Activated T-cell treated with anti-CD3 and anti-CD28 coated beads for 4 hours (primary cell): ENCODE measurements around the gene MRPL58.
"Not testable (repeated sequence)": the region's sequence is repeated elsewhere in the genome, so short reads cannot be mapped to it uniquely, and the experiment has no call there.

Source experiments
- DNase-seq: peaks from one replicate; pipeline ENCODE4 v3.0.0-alpha.2; 2020

The MRPL58 gene

GRCh38 chr17:75012346-75013091, at the start of gene MRPL58:
Gene MRPL58 (plus strand): TSS chr17:75012670. CDS start chr17:75012687, 17 bp downstream.
- DNase-seq: peak; percentile 63

- DNase-seq: no peak
Observed at GRCh38 chr17:74963656-74964055, 48.8 kb upstream of the MRPL58 start.

- DNase-seq: no peak
Observed at GRCh38 chr17:74964246-74964761, 48.2 kb upstream of the MRPL58 start.

- no peak for DNase-seq
Observed at GRCh38 chr17:74964988-74965622, 47.4 kb upstream of the MRPL58 start.

- DNase-seq: no peak
Observed at GRCh38 chr17:74968361-74968780, 44.1 kb upstream of the MRPL58 start.

GRCh38 chr17:74969501-74969900, 43.0 kb upstream of the MRPL58 start:
- not testable (repeated sequence) for DNase-seq

- DNase-seq: no peak
Observed at GRCh38 chr17:74970395-74970794, 42.1 kb upstream of the MRPL58 start.

GRCh38 chr17:74971069-74971841, 41.2 kb upstream of the MRPL58 start:
- DNase-seq: no peak

- DNase-seq: no peak
Observed at GRCh38 chr17:74971842-74972106, 40.7 kb upstream of the MRPL58 start.

GRCh38 chr17:74972107-74972972, 40.1 kb upstream of the MRPL58 start, which contains the start of gene HID1:
Gene HID1 (minus strand): TSS chr17:74972759. CDS start chr17:74972656, 103 bp downstream.
- DNase-seq: peak; percentile 83

GRCh38 chr17:74972973-74973328, 39.5 kb upstream of the MRPL58 start:
- no peak for DNase-seq

- DNase-seq: no peak
Observed at GRCh38 chr17:74975943-74976342, 36.5 kb upstream of the MRPL58 start.

- no peak for DNase-seq
Observed at GRCh38 chr17:74977802-74978201, 34.7 kb upstream of the MRPL58 start.

GRCh38 chr17:74978240-74978639, 34.2 kb upstream of the MRPL58 start:
- no peak for DNase-seq

- no peak for DNase-seq
Observed at GRCh38 chr17:74979408-74980146, 32.9 kb upstream of the MRPL58 start.

GRCh38 chr17:74981318-74981978, 31.0 kb upstream of the MRPL58 start:
- no peak for DNase-seq

- DNase-seq: peak; percentile 57
Observed at GRCh38 chr17:74981979-74982662, 30.3 kb upstream of the MRPL58 start.

GRCh38 chr17:74982663-74983313, 29.7 kb upstream of the MRPL58 start:
- DNase-seq: not testable (repeated sequence)

- no peak for DNase-seq
Observed at GRCh38 chr17:74986206-74986576, 26.3 kb upstream of the MRPL58 start.

GRCh38 chr17:74987418-74987908, 25.0 kb upstream of the MRPL58 start, which contains the start of gene CDR2L:
Gene CDR2L (plus strand): TSS chr17:74987632. CDS start chr17:74988044, 412 bp downstream.
- DNase-seq: peak; percentile 88
